Epithelial cell of proximal tubule (primary cell): ENCODE results near the gene SNRNP25. TPM values are rescaled to one million over a fixed set of nuclear protein-coding genes. Genes with fewer than 3 reads are reported as not detected.

ENCODE experiments used
- DNase-seq: peaks from one replicate; pipeline ENCODE4 v3.0.0-alpha.2; 2011; ENCODE audit warnings: low read depth
- H3K4me3 ChIP-seq: 2 replicates; pipeline ENCODE4 v1.5.1; 2011; ENCODE audit warnings: low read depth, mild to moderate bottlenecking, low read length
- total RNA-seq: library from RNA; depleted of rRNA; stranded (reverse); fragments of >200 nt; gene quantifications from 2 replicates; pipeline ENCODE4 v1.2.3, GENCODE V29; 2015
- TF ChIP-seq, protein P1 (sequence below): conservative IDR thresholded peaks from 2 replicates; pipeline ENCODE4 v1.5.1; 2012; ENCODE audit warnings: low read depth, mild to moderate bottlenecking, low read length

SNRNP25 gene
- total RNA-seq, 1 donor from 2014 or later, result 53.9 TPM

DNA sequence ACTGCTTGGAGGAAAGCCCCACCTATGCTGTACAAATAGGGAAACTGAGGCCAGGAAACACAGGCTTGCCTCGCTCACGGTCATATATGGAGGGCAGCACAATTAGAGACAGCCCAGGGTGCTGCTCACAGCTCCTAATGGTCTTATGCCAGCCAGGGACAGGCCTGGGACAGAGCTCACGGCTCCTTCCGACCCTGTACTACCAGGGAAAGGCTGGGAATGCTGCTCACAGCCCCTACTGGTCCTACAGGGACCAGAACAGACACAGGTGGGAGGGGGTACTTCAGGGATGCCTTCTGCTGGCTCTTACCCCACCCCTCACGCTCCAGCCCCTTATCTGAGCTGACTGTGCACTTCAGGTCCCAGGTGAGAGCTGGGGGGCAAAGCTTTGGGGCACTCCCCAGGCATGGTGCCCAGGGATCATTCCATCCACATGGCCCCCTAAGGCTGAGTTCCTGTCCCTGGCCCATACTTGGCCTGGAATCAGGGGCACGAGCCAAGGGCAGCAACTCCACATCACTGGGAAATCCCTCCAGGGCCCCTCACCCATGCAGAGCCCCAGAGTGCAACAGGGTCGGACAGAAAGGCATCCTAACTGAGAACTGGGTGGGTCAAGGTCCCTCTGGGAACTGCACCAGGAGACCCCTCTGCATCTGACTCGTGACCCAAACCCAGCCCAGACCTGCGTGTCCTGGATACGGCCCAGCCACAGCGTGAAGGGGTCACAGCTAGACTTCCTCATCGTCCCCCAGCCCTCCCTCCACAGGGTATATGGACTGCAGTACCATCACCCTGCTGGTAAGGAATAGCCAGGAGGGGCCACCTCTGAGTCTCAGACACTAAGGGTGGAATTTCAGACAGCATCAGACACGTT, 12.9 kb downstream of the SNRNP25 start:
- TF ChIP-seq, protein P1, sequence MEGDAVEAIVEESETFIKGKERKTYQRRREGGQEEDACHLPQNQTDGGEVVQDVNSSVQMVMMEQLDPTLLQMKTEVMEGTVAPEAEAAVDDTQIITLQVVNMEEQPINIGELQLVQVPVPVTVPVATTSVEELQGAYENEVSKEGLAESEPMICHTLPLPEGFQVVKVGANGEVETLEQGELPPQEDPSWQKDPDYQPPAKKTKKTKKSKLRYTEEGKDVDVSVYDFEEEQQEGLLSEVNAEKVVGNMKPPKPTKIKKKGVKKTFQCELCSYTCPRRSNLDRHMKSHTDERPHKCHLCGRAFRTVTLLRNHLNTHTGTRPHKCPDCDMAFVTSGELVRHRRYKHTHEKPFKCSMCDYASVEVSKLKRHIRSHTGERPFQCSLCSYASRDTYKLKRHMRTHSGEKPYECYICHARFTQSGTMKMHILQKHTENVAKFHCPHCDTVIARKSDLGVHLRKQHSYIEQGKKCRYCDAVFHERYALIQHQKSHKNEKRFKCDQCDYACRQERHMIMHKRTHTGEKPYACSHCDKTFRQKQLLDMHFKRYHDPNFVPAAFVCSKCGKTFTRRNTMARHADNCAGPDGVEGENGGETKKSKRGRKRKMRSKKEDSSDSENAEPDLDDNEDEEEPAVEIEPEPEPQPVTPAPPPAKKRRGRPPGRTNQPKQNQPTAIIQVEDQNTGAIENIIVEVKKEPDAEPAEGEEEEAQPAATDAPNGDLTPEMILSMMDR, result no peak
- H3K4me3 ChIP-seq, result no peak overlapping the region
- no peak for DNase-seq

DNA sequence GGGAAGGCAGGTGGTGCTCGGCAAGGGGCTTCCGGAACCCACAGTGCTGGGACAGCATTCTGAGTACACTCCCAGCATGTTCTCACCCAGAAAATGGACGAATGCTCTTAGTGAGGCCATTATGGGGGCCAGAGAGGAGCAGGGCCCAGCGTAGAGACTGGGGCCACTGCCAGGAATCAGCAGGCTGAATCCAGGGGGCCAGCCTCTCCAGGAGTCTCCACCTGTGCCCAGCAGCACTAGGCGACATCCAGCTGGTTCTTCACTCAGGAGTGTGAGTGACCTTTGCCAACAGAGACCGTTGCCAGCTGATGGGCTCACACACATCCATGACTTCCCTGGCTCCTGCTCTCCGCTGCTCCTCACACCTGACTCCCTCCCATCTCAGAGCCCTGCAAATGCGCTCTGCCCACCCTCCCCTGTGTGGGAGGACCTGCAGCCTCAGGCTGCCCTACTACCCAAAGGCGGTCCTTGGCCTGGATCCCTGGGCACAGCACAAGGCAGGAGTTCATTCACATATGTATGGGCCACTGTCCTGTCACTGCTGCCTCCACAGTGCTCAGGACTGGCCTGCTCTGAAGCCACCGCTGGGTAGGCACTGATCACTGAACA, 13.7 kb downstream of the SNRNP25 start:
- H3K4me3 ChIP-seq, result no peak overlapping the region
- no peak for DNase-seq
- TF ChIP-seq, protein P1, result no peak

DNA sequence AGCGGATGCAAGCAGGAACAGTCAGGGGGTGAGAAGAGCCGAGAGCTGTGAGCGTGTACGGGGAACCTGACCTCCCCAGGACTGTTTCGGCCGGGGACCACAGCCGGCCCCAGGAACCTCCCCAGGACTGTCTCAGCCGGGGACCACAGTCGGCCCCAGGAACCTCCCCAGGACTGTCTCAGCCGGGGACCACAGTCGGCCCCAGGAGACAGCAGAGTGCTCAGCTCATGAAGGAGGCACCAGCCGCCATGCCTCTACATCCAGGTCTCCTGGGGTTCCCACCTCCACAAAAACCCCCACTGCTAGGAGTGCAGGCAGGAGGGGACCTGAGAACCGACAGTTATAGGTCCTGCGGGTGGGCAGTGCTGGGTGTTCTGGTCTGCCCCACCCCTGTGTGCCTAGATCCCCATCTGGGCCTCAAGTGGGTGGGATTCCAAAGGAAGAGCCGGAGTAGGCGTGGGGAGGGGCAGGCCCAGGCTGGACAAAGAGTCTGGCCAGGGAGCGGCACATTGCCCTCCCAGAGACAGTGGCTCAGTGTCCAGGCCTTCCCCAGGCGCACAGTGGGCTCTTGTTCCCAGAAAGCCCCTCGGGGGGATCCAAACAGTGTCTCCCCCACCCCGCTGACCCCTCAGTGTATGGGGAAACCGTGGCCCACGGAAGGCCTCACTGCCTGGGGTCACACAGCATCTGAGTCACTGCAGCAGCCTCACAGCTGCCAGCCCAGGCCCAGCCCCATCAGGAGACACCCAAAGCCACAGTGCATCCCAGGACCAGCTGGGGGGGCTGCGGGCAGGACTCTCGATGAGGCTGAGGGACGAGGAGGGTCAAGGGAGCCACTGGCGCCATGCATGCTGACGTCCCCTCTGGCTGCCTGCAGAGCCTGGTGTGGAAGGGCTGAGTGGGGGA, 14.5 kb downstream of the SNRNP25 start:
- TF ChIP-seq, protein P1, result no peak
- H3K4me3 ChIP-seq, result no peak overlapping the region
- DNase-seq, result no peak

DNA sequence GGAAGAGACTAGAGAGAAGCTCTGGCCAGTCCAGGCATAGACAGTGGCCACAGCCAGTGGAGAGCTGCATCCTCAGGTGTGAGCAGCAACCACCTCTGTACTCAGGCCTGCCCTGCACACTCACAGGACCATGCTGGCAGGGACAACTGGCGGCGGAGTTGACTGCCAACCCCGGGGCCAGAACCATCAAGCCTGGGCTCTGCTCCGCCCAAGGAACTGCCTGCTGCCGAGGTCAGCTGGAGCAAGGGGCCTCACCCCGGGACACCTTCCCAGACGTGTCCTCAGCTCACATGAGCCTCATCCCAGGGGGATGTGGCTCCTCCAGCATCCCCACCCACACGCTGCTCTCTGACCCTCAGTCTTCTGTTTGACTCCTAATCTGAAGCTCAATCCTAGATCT, 15.6 kb downstream of the SNRNP25 start:
- H3K4me3 ChIP-seq, result no peak overlapping the region
- no peak for DNase-seq
- TF ChIP-seq, protein P1, result no peak

DNA sequence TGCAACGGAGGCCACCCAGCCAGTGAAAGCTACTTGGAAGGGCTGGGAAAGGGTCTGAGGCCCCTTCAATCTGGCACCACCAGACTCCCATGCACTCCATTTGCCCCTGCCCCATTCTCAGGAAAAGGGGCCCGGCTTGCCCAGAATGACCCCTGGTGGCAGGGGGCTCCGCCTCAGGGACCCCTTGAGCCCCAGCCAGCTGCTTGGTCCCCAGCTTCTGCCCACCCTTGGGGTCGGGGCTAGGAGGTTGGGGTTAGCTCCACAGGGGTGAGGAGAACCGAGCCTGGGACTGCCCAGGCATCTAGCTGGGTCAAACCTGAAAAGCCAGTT, 17.5 kb downstream of the SNRNP25 start:
- DNase-seq, result no peak
- TF ChIP-seq, protein P1, result no peak
- H3K4me3 ChIP-seq, result peak overlapping the region; percentile 78

DNA sequence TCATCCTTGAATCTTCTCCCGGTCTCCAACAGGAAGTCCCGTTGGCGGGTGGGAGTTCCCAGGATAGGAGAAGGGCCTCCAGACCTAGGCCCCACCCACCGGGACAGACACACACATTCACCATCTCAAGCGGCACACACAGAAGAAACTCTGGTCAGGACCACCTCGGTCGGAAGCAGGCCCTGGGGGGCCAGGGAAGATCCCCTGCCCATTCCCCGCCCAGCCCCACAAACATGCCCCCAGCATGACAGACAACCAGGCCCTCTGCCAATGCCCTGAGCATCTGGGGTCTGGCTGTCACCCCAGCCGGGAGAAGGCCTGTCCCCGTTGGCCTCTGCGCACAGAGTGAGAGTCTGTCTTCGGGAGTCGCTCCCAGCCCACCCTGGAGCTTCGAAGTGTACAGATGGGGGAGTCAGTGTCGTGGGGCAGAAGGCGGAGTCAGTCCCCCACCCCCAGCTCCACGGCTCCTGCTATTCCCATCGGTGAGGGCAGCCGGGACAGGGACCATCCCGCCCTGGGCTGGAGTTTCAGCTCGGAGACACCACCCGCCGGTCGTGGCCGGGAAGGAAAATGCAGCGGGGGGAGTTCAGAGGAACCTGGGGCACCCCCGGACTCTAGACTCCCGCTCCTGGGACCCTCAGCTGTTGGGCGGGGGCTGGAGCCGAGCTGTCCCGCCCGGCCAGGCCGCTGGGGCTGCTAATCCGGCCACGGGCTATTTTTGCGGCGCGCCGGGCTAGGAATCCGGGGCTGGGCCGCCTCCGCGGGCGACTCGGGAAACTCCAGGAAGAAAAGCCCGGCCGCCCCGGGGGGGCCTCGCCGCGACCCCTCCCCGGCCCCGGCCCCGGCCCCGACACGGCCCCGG, 18.1 kb downstream of the SNRNP25 start:
- peak overlapping the region; percentile 78 for H3K4me3 ChIP-seq
- DNase-seq, result no peak
- TF ChIP-seq, protein P1, result no peak
